ENCODE measurements around the gene EPHA7. TPM values are rescaled to one million over a fixed set of nuclear protein-coding genes. Genes with fewer than 3 reads are reported as not detected.
A peak's percentile ranks its signal among the peaks of the same experiment; 100 is the strongest.

The EPHA7 gene
- total RNA-seq, 6 donors from 2014 or later, result under 0.01 to 4.6 (median 0.27) TPM

DNA sequence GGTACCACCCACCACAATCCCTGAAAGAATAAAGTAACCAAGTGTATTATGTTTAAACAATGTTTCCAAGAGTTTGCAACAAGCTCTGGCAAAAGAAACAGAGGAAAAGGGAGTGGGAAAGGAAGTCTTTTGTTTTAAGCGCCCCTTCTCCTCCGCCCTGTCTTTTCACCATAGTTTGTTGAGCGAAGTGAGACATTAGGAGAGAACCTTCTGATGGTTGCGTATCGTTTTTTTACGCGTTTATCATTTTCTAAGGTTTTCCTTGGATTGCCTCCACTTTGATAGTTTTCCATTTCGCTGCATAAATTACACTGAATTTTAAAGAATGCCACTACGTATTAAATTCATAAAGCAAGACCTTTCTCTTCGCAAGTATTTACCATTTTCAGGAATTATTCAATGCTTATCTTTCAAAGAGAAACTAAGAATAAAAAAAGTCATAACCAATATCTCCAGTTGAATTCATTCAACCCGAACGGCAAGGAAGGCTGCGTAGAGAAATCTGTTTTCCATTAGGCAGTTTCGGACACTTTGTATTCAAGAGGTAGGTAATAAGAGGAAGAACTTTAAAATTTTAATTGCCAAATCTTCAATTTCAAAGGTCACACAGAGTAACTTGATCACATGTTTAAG is 920 bp upstream of the EPHA7 start:
- Histone ChIP-seq H3K4me1 (peaks cover 32 to 40% (median 34%) of the 10 kb centered on the region in 4 donors), H3K27ac (no peak overlapping the region), H3K27me3 (peaks cover 0 to 34% (median 18%) of the 10 kb centered on the region in 4 donors), H3K9me3 (no peaks in the 10 kb centered on the region), H3K36me3 (no peaks in the 10 kb centered on the region), H3K4me3 (peak overlapping the region in 3 of 4 donors; percentile 45 to 61 (median 59))
- TF ChIP-seq, protein P1, sequence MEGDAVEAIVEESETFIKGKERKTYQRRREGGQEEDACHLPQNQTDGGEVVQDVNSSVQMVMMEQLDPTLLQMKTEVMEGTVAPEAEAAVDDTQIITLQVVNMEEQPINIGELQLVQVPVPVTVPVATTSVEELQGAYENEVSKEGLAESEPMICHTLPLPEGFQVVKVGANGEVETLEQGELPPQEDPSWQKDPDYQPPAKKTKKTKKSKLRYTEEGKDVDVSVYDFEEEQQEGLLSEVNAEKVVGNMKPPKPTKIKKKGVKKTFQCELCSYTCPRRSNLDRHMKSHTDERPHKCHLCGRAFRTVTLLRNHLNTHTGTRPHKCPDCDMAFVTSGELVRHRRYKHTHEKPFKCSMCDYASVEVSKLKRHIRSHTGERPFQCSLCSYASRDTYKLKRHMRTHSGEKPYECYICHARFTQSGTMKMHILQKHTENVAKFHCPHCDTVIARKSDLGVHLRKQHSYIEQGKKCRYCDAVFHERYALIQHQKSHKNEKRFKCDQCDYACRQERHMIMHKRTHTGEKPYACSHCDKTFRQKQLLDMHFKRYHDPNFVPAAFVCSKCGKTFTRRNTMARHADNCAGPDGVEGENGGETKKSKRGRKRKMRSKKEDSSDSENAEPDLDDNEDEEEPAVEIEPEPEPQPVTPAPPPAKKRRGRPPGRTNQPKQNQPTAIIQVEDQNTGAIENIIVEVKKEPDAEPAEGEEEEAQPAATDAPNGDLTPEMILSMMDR (IDR thresholded peaks at IDR 0.05), result no peak
- TF ChIP-seq POLR2A (IDR thresholded peaks at IDR 0.05) (no peak), POLR2AphosphoS5 (IDR thresholded peaks at IDR 0.05) (no peak), EP300 (IDR thresholded peaks at IDR 0.05) (no peak)
- WGBS, 2 donors, result 8 to 14% methylated on average over 14 of the region's 14 CpGs
- no peak for DNase-seq
- ATAC-seq (ENCODE audit: low FRiP score in 2 of 2), result no peak

DNA sequence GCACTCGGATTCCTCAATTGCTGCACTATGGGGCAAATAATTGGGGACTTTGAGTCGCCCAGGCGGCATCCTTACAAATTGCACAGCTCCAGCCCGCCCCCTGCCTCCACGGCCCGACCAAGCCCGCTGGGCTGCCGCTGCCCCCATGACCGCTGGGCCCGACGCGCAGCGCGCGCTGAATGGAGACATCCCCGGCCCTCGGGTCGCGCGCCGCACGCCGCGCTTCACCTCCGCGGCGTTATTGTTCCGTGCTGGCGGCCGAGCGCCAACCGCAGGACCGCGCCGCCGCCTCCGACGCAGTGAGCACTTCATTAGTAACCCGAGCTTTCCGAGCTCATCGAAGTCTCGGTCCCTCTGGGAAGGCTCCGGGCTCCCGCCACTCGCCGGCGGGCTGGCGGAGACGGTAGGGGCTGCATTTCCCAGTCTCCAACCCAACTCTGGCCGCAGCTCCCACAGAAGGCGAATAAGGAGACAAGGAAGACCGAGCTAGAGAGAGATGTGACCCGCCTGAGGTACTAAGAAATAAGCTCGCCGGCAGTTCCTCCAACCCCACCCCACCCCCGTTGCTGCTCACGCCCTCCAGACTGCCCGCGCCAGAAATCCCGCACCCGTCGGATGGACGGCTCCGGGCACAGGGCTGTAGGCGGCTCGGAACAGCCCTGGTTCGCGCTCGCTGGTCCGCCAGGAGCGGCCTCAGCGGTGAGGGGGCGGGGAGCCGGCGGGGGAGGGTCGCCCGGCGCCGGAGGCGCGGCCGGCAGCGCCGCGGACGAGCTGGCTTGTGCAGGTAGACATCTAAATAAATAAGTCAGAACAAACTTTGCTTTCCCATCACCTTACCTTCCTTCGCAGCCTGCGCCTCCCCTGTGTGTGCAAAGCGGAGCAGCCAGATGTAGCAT is 703 bp downstream of the EPHA7 start:
- TF ChIP-seq POLR2AphosphoS5 (IDR thresholded peaks at IDR 0.05) (no peak), EP300 (IDR thresholded peaks at IDR 0.05) (no peak), POLR2A (IDR thresholded peaks at IDR 0.05) (no peak)
- TF ChIP-seq, protein P1 (IDR thresholded peaks at IDR 0.05), result no peak
- H3K27ac ChIP-seq, result peak overlapping the region in 1 of 4 donors; percentile 39
- ATAC-seq (ENCODE audit: low FRiP score in 2 of 2) (peak; percentile 43 to 52), DNase-seq (peak in 1 of 2 donors; percentile 87)
- no peaks in the 10 kb centered on the region for H3K36me3 ChIP-seq
- WGBS, 2 donors, result 3 to 4% methylated on average over 27 to 40 of the region's 89 CpGs
- H3K4me3 ChIP-seq, result peak overlapping the region; percentile 44 to 61 (median 52)
- H3K4me1 ChIP-seq, result peaks cover 32 to 40% (median 34%) of the 10 kb centered on the region in 4 donors
- H3K27me3 ChIP-seq, result peaks cover 0 to 34% (median 18%) of the 10 kb centered on the region in 4 donors
- H3K9me3 ChIP-seq, result no peaks in the 10 kb centered on the region

DNA sequence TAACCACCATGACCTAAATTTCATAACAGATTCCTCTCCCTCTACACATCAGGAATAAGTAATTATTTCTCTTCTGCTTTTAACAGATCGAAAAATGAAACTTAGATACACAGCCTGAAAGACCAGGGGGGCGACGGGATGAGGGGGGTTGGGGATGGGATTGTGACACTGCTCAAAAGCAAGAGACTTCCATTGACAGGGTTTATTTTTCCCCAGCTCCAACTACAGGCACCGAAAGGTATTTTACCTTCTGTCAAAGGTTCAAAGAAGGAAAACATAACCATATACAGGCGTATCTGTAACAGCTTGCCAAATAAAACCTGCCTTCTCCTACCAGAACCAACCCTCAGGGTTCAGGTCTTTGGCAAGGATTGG is 1.3 kb downstream of the EPHA7 start:
- Histone ChIP-seq H3K36me3 (no peaks in the 10 kb centered on the region), H3K4me3 (peak overlapping the region in 3 of 4 donors; percentile 45 to 61 (median 59)), H3K9me3 (no peaks in the 10 kb centered on the region), H3K27ac (no peak overlapping the region), H3K4me1 (peaks cover 32 to 40% (median 34%) of the 10 kb centered on the region in 4 donors), H3K27me3 (peaks cover 0 to 34% (median 18%) of the 10 kb centered on the region in 4 donors)
- TF ChIP-seq, protein P1 (IDR thresholded peaks at IDR 0.05), result no peak
- TF ChIP-seq POLR2AphosphoS5 (IDR thresholded peaks at IDR 0.05) (no peak), POLR2A (IDR thresholded peaks at IDR 0.05) (no peak), EP300 (IDR thresholded peaks at IDR 0.05) (no peak)
- no peak for ATAC-seq (ENCODE audit: low FRiP score in 2 of 2)
- 1 to 2% methylated on average over 5 of the region's 5 CpGs for WGBS, 2 donors
- DNase-seq, result no peak

DNA sequence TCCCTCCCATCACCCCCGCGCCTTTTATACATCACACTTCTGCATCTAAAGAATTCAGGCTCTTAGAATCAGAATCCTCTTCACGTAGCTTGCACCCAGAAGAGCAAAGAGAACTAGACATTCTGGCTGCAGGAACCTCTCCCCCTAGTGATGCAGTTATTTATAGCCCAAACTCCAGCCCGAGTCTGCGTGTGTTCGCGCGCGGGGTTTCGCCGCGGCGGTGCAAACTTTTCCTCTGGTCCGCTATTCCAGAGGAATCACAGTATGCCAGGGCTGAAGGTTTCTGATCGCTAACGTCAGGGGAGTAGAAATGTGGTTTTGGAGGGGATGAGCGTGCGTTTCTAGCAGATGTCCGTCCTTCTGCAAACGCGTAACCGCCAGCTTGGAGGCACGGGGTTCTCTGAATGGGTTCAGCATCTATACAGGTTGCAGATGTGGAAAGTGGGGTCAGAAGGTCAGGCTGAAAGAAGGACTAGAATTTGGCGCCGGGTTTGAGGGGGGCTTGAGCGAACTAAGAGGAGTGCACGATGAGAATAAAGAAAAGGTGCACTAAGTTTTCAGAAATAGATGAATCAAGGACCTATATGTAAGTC is 1.8 kb downstream of the EPHA7 start:
- H3K36me3 ChIP-seq, result no peaks in the 10 kb centered on the region
- peaks cover 0 to 34% (median 16%) of the 10 kb centered on the region in 4 donors for H3K27me3 ChIP-seq
- peaks cover 32 to 40% (median 34%) of the 10 kb centered on the region in 4 donors for H3K4me1 ChIP-seq
- ATAC-seq (ENCODE audit: low FRiP score in 2 of 2) (no peak), DNase-seq (peak in 1 of 2 donors; percentile 65)
- H3K4me3 ChIP-seq, result peak overlapping the region; percentile 13 to 61 (median 44)
- no peak overlapping the region for H3K27ac ChIP-seq
- H3K9me3 ChIP-seq, result no peaks in the 10 kb centered on the region
- TF ChIP-seq, protein P1 (IDR thresholded peaks at IDR 0.05), result no peak
- TF ChIP-seq EP300 (IDR thresholded peaks at IDR 0.05) (no peak), POLR2A (IDR thresholded peaks at IDR 0.05) (no peak), POLR2AphosphoS5 (IDR thresholded peaks at IDR 0.05) (no peak)
- 2 to 6% methylated on average over 25 to 27 of the region's 27 CpGs for WGBS, 2 donors
